22Rv1 (cell line): ENCODE results near the gene UBXN11.
"Not testable (repeated sequence)": the region's sequence is repeated elsewhere in the genome, so short reads cannot be mapped to it uniquely, and the experiment has no call there.

Experiments used
- H3K27ac ChIP-seq: fragments of 450-650 bp; 2 replicates; pipeline ENCODE4 v1.5.1; 2017
- CTCF ChIP-seq: fragments of 450-650 bp; IDR thresholded peaks from 2 replicates; pipeline ENCODE4 v1.5.1; 2017; ENCODE audit warnings: mild to moderate bottlenecking
- ZFX ChIP-seq: fragments of 450-650 bp; IDR thresholded peaks from 2 replicates; pipeline ENCODE4 v1.6.1; 2017; ENCODE audit warnings: antibody characterized with exemption, borderline replicate concordance

Gene UBXN11

GRCh38 chr1:26315874-26316850, 9.7 kb upstream of the UBXN11 start:
- H3K27ac ChIP-seq = no peak overlapping the region
- TF ChIP-seq ZFX (no peak), CTCF (no peak)

GRCh38 chr1:26314501-26314900, 8.1 kb upstream of the UBXN11 start:
- TF ChIP-seq ZFX (no peak), CTCF (no peak)
- no peak overlapping the region for H3K27ac ChIP-seq

GRCh38 chr1:26307966-26308899, 1.8 kb upstream of the UBXN11 start:
- H3K27ac ChIP-seq = not testable (repeated sequence)

- TF ChIP-seq CTCF = no peak
- H3K27ac ChIP-seq = peak overlapping the region; percentile 61
These were observed 936 bp upstream of the UBXN11 start for GRCh38 chr1:26307363-26307781.

- TF ChIP-seq ZFX (no peak), CTCF (no peak)
- peak overlapping the region; percentile 61 for H3K27ac ChIP-seq
These were observed 658 bp downstream of the UBXN11 start for GRCh38 chr1:26305667-26306289.

GRCh38 chr1:26302733-26303405, 3.6 kb downstream of the UBXN11 start:
- no peak overlapping the region for H3K27ac ChIP-seq
- TF ChIP-seq ZFX (no peak), CTCF (no peak)

GRCh38 chr1:26300578-26301275, 5.7 kb downstream of the UBXN11 start:
- no peak overlapping the region for H3K27ac ChIP-seq
- no peak for TF ChIP-seq CTCF
- TF ChIP-seq ZFX = no peak
